HEK293 (cell line): ENCODE results near the gene PCTP.

Source experiments
- CTCF ChIP-seq: fragments of 450-650 bp; formaldehyde crosslinking; IDR thresholded peaks from 2 replicates; pipeline ENCODE4 v1.5.1; 2016; ENCODE audit warnings: missing biosample characterization, missing genetic modification characterization
- ELK4 ChIP-seq: IDR thresholded peaks from 2 replicates; pipeline ENCODE4 v1.6.1; 2011; ENCODE audit warnings: mild to moderate bottlenecking, low read depth, low read length, borderline replicate concordance
- REST ChIP-seq: fragments of 450-650 bp; formaldehyde crosslinking; IDR thresholded peaks from 2 replicates; pipeline ENCODE4 v1.5.1; 2016; ENCODE audit warnings: missing biosample characterization, missing genetic modification characterization
- SP7 ChIP-seq: fragments of 450-650 bp; formaldehyde crosslinking; IDR thresholded peaks from 2 replicates; pipeline ENCODE4 v1.5.1; 2016; ENCODE audit warnings: missing biosample characterization, missing genetic modification characterization
- ZBTB7A ChIP-seq: fragments of 450-650 bp; formaldehyde crosslinking; IDR thresholded peaks from 2 replicates; pipeline ENCODE4 v1.5.1; 2016; ENCODE audit warnings: low read depth, missing biosample characterization, missing genetic modification characterization
- ZFHX2 ChIP-seq: fragments of 450-650 bp; formaldehyde crosslinking; conservative IDR thresholded peaks from 2 replicates; pipeline ENCODE4 v1.5.1; 2016; ENCODE audit warnings: missing biosample characterization, missing genetic modification characterization
- ZNF423 ChIP-seq: fragments of 450-650 bp; formaldehyde crosslinking; IDR thresholded peaks from 2 replicates; pipeline ENCODE4 v1.5.1; 2016; ENCODE audit warnings: missing biosample characterization, missing genetic modification characterization

- TF ChIP-seq ZBTB7A (tag by site-specific recombination): no peak
- no peak for TF ChIP-seq ZFHX2
- TF ChIP-seq ELK4: no peak
- no peak for TF ChIP-seq SP7 (tag by site-specific recombination)
- TF ChIP-seq CTCF (tag by site-specific recombination): no peak
- no peak for TF ChIP-seq ZNF423 (tag by site-specific recombination)
- TF ChIP-seq REST (tag by site-specific recombination): no peak
Observed at GRCh38 chr17:55785181-55785580, 34.3 kb downstream of the PCTP start.
